Smooth muscle cell (in vitro differentiated cells): ENCODE results near the gene GATA6. TPM values are rescaled to one million over a fixed set of nuclear protein-coding genes. Genes with fewer than 3 reads are reported as not detected.
A peak's percentile ranks its signal among the peaks of the same experiment; 100 is the strongest.

Experiments
- DNase-seq: peaks from one replicate; lab custom pipeline; 2025; ENCODE audit not compliant: unreplicated experiment; lab: John Stamatoyannopoulos, UW
- H2AFZ ChIP-seq: fragments of 200-600 bp; sonication (generic); 2 replicates; pipeline ENCODE4 v1.6.0; 2016; ENCODE audit warnings: antibody characterized with exemption, low read depth, mild to moderate bottlenecking
- H3F3A ChIP-seq: fragments of 200-600 bp; sonication (generic); 2 replicates; pipeline ENCODE4 v1.6.0; 2017; ENCODE audit warnings: antibody characterized with exemption, low read depth
- H3K27ac ChIP-seq: fragments of 200-600 bp; sonication (generic); 2 replicates; pipeline ENCODE4 v1.5.1; 2016; ENCODE audit warnings: low read depth, mild to moderate bottlenecking
- H3K27me3 ChIP-seq: fragments of 200-600 bp; sonication (generic); 2 replicates; pipeline ENCODE4 v1.6.1; 2016; ENCODE audit warnings: low read depth, mild to moderate bottlenecking
- H3K36me3 ChIP-seq: fragments of 200-600 bp; sonication (generic); 2 replicates; pipeline ENCODE4 v1.5.1; 2016; ENCODE audit warnings: low read depth
- H3K4me1 ChIP-seq: fragments of 200-600 bp; sonication (generic); 2 replicates; pipeline ENCODE4 v1.5.1; 2016; ENCODE audit warnings: low read depth
- H3K4me2 ChIP-seq: fragments of 200-600 bp; sonication (generic); 2 replicates; pipeline ENCODE4 v1.6.0; 2016; ENCODE audit warnings: mild to moderate bottlenecking
- H3K4me3 ChIP-seq: fragments of 200-600 bp; sonication (generic); 2 replicates; pipeline ENCODE4 v1.5.1; 2016; ENCODE audit warnings: mild to moderate bottlenecking
- H3K79me2 ChIP-seq: fragments of 200-600 bp; sonication (generic); 2 replicates; pipeline ENCODE4 v1.6.0; 2016; ENCODE audit warnings: low read depth, mild to moderate bottlenecking
- H3K9ac ChIP-seq: fragments of 200-600 bp; sonication (generic); 2 replicates; pipeline ENCODE4 v1.6.0; 2016; ENCODE audit warnings: low read depth
- H3K9me3 ChIP-seq: fragments of 200-600 bp; sonication (generic); replicated peaks from 2 replicates; pipeline ENCODE4 v1.5.1; 2016; ENCODE audit warnings: low read depth
- H4K20me1 ChIP-seq: fragments of 200-600 bp; sonication (generic); 2 replicates; pipeline ENCODE4 v1.6.0; 2016; ENCODE audit warnings: low read depth
- WGBS: methylation state at CpG from one replicate; pipeline ENCODE4 v1.1.7; 2016; ENCODE audit warnings: low lambda C conversion rate; 5-methylcytosine and 5-hydroxymethylcytosine counted together
- polyA plus RNA-seq: library from polyadenylated mRNA; unstranded; fragments of >200 nt; fragmentation: Nextera tagmentation; extraction: Ambion mirVana; gene quantifications from 2 replicates; pipeline ENCODE4 v1.2.1, GENCODE V29; 2016
- total RNA-seq: library from RNA; depleted of rRNA; stranded (reverse); fragments of >200 nt; gene quantifications from 2 replicates; pipeline ENCODE4 v1.2.3, GENCODE V29; 2014
- TF ChIP-seq, protein P1 (sequence below): fragments of 200-600 bp; sonication (generic); IDR thresholded peaks from 2 replicates; pipeline ENCODE4 v1.5.1; 2017; ENCODE audit warnings: borderline replicate concordance, mild to moderate bottlenecking, antibody characterized with exemption; ENCODE audit not compliant: insufficient read depth, poor library complexity, severe bottlenecking

GATA6 gene
- total RNA-seq, result 48.5 and 52.5 TPM in 2 replicates
- 39.2 and 49.9 TPM in 2 replicates for polyA plus RNA-seq

DNA sequence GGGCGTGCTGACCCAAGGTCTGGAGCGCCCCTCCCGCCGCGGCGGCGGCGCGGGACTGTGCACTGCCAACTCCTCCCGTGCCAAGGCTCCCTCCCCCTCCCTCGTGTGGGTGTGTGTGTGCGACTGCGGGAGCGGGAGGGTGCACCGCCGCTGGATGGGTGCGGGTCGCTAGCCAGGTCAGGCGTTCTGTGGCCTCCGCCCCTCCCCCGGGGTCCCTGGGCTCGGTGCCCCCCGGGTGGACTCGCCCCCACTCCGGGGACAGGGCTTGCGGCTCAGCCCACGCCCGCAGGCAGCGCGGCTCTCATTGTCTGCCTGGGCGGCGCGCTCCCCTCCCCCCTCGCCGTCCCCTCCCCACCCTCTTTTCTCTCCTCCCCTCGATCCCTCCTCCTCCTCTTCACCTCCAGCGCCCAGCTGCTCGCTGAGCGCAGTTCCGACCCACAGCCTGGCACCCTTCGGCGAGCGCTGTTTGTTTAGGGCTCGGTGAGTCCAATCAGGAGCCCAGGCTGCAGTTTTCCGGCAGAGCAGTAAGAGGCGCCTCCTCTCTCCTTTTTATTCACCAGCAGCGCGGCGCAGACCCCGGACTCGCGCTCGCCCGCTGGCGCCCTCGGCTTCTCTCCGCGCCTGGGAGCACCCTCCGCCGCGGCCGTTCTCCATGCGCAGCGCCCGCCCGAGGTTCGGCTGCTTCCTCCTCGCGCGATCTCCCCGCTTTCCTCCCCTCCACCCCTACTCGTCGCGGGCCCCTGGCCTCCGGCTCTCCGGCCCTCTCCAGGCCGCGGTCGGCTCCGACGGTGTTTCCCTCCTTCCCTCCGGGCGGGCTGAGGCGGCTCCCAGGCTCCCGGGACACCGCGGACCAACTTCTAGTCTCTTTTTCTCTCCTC is at the start of gene GATA6:
TSS of gene GATA6 (plus strand) at position 579 of the 878 bp plus-strand sequence. CDS start 1,556 bp downstream, outside the sequence.
- Histone ChIP-seq H4K20me1 (peaks cover 43% of the 10 kb centered on the region), H2AFZ (no peak within 1 kb of the TSS), H3K4me2 (peak within 1 kb of the TSS; percentile 96), H3K9me3 (no peaks in the 10 kb centered on the region), H3K4me3 (peak within 1 kb of the TSS; percentile 92), H3K79me2 (peaks cover 56% of the 10 kb centered on the region), H3K9ac (peak within 1 kb of the TSS; percentile 89), H3K27ac (peak within 1 kb of the TSS; percentile 70), H3F3A (peaks cover 4% of the 10 kb centered on the region), H3K27me3 (no peaks in the 10 kb centered on the region), H3K4me1 (no peaks in the 10 kb centered on the region), H3K36me3 (no peaks in the 10 kb centered on the region)
- DNase-seq, result peak; percentile 62
- TF ChIP-seq, protein P1, sequence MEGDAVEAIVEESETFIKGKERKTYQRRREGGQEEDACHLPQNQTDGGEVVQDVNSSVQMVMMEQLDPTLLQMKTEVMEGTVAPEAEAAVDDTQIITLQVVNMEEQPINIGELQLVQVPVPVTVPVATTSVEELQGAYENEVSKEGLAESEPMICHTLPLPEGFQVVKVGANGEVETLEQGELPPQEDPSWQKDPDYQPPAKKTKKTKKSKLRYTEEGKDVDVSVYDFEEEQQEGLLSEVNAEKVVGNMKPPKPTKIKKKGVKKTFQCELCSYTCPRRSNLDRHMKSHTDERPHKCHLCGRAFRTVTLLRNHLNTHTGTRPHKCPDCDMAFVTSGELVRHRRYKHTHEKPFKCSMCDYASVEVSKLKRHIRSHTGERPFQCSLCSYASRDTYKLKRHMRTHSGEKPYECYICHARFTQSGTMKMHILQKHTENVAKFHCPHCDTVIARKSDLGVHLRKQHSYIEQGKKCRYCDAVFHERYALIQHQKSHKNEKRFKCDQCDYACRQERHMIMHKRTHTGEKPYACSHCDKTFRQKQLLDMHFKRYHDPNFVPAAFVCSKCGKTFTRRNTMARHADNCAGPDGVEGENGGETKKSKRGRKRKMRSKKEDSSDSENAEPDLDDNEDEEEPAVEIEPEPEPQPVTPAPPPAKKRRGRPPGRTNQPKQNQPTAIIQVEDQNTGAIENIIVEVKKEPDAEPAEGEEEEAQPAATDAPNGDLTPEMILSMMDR, result peak; percentile 25
- WGBS, result 1% methylated on average over 50 of the region's 87 CpGs

DNA sequence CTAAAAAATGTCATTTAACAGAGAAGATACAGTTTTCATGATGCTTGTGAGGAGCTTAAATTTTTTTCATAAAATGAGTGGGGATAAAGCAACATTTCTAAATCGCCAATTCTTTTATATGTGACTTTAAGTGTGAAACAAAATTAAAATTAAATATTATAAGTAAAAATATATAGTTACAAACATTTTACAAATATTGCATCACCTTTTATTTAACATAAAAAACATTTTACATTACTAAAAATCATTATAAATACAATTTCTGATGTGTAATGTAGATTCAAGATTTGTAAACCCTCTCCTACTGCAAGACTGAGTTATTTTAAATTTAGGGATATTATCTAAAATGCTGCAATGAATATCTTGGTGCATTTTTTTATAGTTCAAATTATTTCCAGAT is 44.4 kb upstream of the GATA6 start:
- H3K79me2 ChIP-seq, result no peaks in the 10 kb centered on the region
- no peaks in the 10 kb centered on the region for H3K36me3 ChIP-seq
- H3F3A ChIP-seq, result no peaks in the 10 kb centered on the region
- no peaks in the 10 kb centered on the region for H4K20me1 ChIP-seq
- H3K4me2 ChIP-seq, result no peak overlapping the region
- TF ChIP-seq, protein P1, result no peak
- no peak overlapping the region for H2AFZ ChIP-seq
- H3K4me3 ChIP-seq, result no peak overlapping the region
- H3K27me3 ChIP-seq, result no peaks in the 10 kb centered on the region
- no peaks in the 10 kb centered on the region for H3K9me3 ChIP-seq
- 86% methylated on average over 1 of the region's 1 CpG for WGBS
- DNase-seq, result no peak
- H3K4me1 ChIP-seq, result no peaks in the 10 kb centered on the region
- H3K9ac ChIP-seq, result no peak overlapping the region
- H3K27ac ChIP-seq, result no peak overlapping the region

DNA sequence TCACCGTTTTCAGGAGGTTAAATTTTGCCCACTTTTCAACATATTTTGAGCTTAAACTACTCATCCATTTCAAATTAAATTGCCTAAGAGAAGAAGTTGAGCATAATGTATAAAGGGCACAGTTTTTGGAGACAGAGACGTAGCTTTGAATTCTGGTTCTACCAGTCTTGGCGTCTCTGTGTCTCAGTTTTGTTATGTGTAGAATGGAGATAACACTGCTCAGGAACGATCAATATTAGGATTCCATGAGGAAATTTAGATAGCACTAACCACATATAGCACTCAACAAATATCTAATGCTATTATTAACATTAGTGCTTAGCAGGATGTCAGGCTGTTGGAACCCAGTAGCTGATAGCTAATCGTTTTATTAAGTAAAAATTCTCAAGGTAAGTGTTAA is 40.4 kb upstream of the GATA6 start:
- Histone ChIP-seq H3K79me2 (no peaks in the 10 kb centered on the region), H3K4me1 (no peaks in the 10 kb centered on the region), H3K4me2 (no peak overlapping the region), H3K9ac (no peak overlapping the region), H3K4me3 (no peak overlapping the region), H3K27ac (no peak overlapping the region), H3K27me3 (no peaks in the 10 kb centered on the region), H2AFZ (no peak overlapping the region), H3K36me3 (no peaks in the 10 kb centered on the region), H3F3A (no peaks in the 10 kb centered on the region), H3K9me3 (no peaks in the 10 kb centered on the region), H4K20me1 (no peaks in the 10 kb centered on the region)
- no peak for DNase-seq
- TF ChIP-seq, protein P1, result no peak
- 82% methylated on average over 5 of the region's 5 CpGs for WGBS
